Left forelimb (tissue), 1 donor: ENCODE data around the gene ACBD5.
"Not testable (repeated sequence)": the region's sequence is repeated elsewhere in the genome, so short reads cannot be mapped to it uniquely, and the experiment has no call there.

Experiments used
- DNase-seq: peaks from one replicate; pipeline ENCODE4 v3.0.0-alpha.2; 2018; ENCODE audit warnings: low spot score

ACBD5 gene, protein sequence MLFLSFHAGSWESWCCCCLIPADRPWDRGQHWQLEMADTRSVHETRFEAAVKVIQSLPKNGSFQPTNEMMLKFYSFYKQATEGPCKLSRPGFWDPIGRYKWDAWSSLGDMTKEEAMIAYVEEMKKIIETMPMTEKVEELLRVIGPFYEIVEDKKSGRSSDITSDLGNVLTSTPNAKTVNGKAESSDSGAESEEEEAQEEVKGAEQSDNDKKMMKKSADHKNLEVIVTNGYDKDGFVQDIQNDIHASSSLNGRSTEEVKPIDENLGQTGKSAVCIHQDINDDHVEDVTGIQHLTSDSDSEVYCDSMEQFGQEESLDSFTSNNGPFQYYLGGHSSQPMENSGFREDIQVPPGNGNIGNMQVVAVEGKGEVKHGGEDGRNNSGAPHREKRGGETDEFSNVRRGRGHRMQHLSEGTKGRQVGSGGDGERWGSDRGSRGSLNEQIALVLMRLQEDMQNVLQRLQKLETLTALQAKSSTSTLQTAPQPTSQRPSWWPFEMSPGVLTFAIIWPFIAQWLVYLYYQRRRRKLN

DNA sequence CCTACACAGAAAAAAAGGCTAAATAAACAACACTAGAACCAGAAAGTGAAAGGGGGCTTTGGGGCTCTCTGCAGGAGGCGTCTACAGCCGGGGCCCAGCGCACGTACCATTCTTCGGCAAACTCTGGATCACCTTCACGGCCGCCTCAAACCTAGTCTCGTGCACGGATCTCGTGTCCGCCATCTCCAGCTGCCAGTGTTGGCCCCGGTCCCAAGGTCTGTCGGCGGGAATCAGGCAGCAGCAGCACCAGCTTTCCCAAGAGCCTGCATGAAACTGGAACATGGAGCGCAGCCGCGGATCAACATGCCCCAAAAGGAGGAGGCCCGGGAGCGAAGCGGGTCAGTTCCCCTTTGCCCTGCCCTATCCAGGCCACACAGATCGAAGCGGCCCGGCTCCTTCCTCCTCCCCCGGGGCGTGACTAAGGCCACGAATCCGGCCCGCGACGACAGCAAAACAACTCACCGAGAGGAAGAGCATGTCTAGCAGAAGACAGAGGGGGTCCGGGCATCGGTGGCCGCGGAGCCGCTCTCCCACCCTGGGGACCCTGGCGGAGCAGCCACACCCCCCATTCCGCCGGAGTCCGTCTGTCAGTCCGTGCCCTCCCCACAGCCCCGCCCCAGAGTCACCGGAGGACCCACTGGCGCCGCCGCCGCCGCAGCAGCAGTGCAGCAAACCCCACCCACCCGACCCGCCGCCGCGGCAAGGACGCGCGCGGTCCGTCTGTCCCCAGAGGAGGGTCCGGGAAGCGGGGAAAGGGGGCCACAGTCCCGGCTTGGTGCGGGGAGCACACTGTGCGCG is at the start of gene ACBD5:
Gene ACBD5 (minus strand): TSS at position 586 of the 798 bp plus-strand sequence. CDS start 109 bp downstream, at position 477.
- DNase-seq = peak; percentile 87

DNA sequence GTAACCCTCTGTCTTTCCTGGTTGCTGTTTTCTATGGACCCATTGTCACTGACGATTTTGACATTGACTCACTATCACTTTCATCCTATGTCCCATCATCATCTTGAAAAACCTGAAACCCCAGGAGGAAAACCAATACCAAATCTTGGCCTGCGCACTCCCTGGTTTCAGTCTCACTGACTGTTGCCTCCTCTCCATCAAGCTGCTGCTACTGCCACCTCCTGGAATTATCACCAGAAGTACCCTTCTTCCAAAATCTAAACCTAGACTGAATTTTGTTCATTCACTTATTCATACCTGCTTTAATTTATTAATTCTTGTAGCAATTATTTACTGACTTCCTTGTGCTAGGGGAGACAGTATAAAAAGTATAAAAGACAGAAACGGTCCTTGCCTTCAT is 44.5 kb upstream of the ACBD5 start:
- no peak for DNase-seq

DNA sequence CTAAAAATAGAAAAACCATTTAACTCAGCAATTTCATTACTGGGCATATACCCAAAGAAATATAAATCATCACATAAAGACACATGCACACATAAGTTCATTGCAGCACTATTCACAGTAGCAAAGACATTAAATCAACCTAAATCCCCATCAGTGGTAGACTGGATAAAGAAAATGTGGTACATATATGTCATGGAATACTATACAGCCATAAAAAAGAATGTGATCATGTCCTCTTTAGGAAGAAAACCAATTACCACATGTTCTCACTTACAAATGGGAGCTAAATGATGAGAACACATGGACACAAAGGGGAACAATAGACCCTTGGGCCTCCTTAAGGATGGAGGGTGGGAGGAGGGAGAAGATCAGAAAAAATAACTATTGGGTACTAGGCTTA is 36.0 kb upstream of the ACBD5 start:
- no peak for DNase-seq

DNA sequence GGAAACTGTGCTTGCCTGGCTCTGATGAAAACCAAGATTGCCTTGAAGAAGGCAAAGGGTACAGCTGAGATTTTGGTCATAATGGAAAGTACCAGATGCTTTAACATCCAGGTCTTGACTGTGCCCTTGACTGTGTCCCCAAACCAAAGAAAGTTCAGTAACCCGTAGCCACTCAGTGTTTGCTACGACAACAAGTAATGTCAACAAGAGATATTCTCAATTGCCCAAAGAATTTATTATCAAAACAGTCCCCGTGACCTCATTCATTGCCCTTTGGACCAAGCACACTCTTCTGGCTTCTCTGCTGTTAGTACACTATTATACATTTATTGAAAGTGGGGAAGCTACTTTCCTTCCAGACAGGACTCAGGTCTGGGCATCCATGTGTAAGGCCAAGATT is 25.4 kb upstream of the ACBD5 start:
- DNase-seq = not testable (repeated sequence)

DNA sequence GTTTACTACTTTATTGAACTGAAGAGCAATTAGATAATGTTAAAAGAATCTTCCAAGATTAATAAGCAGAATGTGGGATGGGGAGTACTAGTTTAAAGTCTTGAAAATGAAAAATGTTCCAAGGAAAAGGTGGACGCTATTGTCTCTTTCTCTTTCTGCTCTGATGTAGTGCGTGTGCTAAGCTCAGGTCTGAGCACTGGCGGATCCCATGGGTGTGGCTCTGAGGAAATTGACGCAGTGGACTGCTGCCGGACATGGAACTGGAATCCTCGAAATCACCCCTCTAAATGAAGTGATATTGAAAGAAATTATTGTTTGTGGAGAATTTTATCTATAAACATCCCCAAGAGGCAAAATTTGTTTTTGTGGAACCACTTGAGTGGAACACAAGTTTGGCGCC is 22.2 kb upstream of the ACBD5 start:
- DNase-seq = not testable (repeated sequence)

DNA sequence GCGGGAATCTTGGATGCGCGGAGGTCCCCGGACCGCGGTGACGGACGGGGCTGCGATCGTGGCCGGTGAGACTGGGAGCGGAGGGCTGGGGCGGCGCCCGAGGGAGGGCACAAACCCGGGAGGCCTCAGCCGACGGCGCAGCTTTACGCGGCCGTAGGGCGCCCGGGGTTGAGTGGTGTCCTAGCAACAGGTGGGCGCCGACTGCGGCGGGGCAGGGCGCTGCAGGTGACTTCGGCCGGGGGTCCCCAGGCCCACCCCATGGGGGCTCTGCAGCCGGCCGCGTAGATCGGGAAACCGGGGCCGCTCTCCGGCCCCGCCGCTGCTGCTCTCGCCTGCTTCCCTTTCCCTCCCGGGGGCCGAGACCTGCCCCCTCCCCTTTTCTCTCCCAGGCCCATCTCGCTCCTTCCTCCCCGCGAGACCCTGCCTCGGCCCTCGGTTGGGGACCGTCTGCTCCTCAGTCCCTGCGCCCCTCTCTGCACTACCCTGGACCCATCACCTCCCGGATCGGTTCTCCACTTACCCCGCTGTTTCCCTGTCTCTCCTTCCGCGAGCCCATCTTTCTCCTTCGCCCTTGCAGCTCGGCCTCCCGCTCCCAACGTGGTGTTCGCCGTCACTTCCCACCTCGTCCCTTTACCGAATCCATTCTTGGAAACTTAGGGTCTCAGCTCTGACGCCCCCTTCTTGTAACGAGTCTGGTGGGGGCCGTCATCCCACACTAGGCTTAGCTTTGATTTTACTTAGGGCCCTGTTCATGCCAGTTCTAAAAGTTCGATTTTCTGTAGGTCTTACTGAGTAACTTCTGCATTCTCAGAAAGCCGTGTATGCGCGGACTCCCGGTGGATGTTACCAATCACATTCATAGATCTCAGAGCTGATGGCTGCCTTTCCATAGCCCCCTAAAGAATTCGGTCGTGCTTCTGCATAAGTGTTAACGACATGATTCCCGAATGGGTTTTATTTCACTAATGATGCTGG is 18.5 kb upstream of the ACBD5 start:
- no peak for DNase-seq

DNA sequence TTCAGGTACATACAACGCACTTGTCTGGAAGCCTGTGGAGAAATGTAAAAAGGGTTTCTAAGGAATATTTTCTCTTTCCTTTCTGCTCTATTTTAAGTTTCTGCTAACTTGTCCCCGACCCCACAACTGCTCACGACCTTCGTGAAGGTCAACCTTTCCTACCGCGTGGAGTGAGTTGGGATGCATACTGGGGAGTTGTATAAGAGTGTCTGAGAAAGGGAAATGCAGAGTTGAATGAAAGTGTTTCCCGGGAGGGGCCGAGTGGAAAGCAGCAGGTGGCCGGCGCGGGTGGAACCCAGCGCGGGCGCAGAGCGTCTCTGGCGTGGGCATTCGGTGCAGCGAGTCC is 17.9 kb upstream of the ACBD5 start:
- no peak for DNase-seq

DNA sequence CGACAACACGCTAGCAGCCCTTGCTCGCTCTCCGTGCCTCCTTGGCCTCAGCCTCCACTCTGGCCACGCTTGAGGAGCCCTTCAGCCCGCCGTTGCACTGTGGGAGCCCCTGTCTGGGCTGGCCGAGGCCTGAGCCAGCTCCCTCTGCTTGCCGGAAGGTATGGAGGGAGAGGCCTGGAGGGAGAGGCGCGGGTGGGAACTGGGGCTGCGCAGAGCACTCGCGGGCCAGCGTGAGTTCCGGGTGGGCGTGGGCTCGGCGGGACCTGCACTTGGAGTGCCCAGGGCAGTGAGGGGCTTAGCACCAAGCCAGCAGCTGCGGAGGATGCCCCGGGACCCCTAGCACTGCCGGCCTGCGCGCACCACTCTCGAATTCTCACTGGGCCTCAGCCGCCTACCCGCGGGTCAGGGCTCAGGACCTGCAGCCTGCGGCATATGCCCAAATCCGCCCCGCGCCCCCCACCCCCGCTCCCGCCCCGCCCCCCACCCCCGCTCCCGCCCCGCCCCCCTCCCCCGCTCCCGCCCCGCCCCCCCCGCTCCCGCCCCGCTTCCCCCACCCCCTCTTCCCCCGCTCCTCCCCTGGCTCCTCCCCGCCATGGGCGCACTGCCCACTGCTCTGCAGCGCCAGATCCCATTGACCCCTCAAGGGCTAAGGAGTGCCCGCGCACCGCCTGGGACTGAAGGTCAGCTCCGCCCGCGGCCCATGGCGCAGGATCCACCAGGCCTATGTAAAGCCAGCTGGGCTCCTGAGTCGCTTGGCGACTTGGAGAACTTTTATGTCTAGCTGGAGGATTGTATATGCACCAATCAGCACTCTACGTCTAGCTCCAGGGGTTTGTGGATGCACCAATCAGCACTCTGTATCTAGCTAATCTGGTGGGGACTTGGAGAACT is 15.9 kb upstream of the ACBD5 start:
- DNase-seq = no peak

DNA sequence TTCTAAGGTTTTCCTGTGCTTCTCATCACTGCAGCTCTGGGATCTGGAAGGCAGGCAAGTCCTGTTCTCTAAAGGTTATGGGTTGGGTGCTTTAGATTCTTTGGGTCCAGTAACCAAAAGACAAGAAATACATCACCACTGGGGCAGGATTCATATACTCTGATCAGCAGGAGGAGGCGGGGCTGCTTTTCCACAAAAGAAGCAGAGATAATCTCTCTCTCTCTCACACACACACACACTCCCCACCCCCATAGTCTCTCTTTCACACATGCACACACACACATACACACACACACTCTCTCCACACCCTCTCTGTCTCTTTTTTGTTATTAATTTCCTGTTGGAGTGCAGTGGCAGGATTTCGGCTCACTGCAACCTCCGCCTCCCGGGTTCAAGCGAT is 13.0 kb upstream of the ACBD5 start:
- DNase-seq = no peak

DNA sequence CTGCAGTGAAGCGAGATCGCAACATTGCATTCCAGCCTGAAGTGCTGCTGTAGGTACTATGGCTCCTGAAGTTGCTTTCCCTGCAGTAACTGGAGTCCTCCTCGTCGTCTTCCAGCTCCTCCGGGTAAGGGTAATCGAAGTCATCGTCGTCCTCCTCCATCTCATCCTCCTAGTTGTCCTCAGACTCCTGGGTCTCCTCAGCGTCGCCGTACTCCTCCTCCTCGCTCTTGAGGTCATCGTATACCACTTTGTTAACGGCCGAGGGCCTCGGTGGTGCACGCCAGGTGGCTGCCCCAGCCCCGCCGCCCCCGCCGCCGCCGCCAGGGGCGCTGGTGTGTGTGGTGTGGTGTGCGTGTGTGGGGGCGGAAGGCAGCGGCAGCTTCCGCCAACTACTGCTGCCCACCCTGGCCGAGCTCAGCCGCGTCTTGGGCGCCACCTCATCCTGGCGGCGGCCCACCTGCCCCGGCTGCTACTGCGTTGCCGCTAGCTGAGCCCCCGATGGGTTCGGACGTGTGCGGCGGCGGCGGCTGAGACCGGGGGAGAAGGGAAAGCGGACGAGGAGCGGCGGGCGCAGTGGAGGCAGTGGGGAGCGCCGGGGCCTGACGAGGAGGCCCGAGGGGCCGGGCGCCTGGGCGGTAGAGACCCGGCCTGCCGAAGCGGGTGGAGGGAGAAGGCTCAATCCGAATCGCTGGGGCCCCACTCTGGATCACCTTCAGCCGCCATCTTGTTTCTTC is 11.8 kb upstream of the ACBD5 start:
- peak; percentile 73 for DNase-seq

DNA sequence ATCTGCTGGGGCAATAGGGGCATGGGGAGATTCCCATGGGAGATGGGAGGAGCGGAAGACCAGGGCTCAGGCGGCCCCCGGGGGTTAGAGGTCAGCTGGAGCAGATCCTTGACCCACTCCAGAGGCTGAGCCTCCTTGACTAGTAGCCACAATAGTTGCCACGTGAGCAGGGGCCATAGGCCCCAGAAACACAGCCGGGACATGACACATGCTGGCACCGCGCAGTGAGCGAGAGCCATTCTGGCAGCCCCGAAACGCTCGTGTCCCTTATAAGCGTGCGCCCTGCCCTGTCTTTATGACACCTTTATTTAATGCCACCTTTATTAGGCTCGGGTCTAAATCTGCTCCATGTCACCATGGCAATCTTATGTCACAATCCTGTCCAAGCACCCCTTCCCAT is 11.0 kb upstream of the ACBD5 start:
- no peak for DNase-seq

DNA sequence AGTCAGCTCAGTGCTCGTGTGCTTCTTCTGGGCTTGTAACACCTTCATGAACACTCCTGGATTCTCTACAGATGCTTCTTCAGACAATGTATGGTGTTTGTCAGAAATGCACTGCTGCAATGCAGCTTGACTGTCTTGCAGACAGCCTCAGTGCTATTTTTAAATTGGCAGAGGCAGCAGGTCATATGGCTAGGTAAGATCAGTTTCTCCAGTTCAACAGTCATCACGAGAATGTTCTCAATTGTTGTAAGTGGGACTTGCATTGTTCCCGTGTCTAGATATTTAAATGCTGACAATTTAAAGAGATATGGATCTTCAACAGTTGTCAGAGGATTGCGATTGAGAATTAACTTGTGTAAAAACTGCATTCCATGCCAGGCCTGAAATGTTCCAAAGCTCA is 7.6 kb upstream of the ACBD5 start:
- DNase-seq = no peak

DNA sequence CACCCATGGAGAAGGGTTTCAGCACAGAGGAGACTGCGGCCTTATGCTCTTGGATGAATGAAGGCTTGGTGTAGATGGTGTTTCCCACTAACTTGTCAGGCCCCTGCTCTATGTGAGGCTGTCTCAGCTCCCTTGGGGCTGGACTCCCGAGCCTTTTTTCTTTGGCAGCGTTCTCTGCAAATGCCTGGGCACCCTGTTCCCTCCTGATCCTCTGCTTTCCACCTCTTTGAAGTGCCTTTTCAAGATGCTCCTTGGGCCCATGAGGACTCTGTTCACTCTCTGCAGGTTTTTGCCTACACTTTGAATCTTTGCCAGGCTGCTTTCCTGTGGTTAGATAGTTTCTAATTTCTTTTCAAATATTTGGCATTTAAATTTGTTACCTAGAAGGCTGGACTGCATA is 6.8 kb upstream of the ACBD5 start:
- DNase-seq = no peak

DNA sequence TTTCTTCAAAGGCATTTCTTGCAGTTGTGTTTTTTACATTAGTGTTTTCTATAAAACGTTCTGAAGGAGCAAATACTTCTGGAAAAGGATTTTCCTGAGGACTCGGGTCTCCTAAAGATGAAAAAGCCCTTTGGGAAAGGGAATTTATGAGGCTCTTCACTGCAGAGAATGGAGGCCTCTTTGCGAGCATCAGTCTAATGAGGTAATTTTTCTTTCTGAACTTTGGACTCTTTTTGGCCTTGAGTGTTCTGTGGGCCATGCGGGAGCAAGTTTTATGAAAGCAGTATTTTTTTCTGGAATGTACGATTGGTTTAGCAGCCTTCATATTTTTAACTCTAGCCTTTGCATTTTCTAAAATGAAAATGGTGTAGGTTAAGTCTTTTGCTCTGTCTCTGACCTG is 6.4 kb upstream of the ACBD5 start:
- DNase-seq = no peak

DNA sequence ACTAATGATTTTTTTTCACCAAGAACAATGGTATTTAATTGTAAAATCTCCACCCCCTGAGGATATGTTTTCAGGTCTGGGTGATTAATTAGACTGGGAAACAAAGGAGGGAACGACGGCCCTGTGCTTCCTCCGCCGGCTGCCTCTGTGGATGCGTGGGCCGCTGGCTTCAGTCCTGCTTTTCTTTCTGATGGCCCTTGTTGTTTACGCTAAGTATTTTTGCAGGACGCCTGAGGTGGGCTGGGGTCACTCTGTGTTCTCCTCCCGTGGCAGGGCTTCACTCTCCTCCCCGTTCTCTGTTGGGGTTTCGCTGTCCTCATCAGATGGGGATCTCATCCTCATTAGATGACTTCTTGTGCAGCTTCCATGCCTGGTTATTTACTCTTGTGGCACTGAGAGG is 5.2 kb upstream of the ACBD5 start:
- DNase-seq = no peak

DNA sequence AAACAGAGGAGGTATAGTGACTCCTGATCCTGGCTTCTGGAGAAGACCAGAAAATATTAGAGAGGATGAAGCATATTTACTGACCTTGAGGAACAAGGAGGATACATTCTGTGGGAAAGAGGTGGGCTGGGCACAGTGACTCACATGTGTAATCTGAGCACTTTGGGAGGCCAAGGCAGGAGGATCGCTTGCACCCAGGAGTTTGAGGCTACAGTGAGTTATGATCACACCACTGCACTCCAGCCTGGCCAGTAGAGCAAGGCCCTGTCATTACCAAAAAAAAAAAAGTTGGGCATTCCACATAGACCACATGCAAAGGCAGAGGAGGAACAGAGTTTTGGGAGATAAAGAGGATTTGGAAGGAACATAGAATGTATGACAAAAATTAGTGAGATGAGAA is 4.4 kb upstream of the ACBD5 start:
- DNase-seq = no peak

DNA sequence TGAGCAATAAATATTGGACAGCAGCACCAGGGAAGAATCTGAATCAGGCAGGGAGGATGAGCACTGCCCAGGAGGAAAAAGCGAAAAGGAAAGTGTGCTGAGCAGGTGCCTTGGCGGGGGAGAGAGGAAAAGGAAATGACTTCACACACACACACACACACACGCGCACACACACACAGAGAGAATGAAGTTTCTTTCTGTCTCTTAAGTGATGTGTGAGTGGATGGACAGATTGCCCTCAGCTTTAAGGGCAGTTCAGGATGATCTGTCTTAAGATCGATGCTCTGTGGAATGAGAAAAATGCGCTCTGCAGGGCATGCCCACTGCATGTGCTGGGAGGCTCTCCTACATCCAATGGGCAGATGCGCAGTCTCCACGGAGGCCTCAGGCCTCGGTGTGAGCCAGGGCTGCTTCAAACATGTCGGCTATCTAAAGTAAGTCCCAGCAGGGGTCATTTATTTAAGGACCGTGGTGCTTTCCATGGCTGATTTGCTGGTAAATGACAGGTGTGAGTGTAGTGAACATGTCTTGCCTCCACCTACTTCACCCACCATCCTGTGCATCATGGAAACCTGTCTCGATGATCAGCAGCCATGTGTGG is 2.5 kb upstream of the ACBD5 start:
- peak; percentile 72 for DNase-seq

DNA sequence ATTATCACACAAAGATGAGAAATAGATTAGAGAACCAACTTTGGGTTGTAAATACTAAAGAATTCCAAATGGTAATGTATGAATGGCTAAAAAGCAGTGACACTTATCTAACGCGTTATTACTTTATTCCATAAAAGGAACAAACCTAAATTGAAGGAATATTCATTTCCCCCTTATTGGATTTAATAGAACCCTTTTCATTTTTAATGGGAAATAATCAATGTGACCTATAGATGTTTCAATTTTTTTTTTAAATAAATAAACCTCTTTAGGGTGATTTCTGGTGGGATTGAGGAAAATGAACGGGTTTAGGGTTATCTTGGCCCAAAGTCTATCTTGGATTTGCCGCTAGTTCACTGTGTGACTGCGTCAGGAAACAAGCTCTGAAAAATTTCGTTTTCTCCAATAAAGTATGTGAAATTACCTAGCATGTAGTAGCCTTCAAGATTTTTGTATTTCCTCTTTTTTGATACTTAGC is 1.9 kb upstream of the ACBD5 start:
- no peak for DNase-seq

DNA sequence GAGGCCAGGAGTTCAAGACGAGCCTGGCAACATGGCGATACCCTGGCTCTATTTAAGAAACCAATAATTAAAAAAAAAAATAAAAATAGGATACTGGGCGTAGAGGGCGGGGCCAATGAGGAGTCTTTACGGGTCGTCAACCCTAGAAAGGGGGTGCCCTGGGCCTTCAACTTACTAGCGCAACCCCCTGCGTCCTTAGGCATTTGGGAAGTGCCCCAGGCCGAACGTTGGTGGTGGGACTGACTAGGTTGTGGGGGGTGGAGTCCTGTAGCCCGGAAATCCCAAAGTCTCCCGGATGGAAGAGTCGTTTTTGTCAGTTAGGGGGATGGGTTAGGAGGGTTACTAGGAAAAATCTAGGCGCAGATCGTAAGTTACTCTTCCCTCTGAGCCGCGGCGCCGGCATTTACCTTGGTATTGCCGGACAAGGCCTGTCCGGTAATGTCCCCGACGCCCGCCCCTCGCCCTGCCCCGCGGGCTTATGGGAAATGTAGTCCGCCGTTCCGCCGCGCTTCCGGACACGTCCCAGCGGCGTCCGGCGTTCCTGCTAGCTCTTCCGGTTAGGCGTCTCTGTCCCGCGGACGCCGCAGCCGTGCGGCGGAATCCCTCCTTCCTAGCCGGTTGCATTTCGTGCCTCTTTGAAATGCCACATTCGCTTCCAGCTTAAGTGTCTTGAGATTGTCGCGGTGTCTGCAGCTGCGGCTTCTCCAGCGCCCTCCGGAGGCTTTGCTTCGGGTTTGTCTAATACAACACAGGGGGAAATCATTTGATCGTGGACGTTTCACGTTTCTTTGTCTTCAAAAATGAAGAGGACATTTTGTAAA is 1.3 kb upstream of the ACBD5 start:
- DNase-seq = peak; percentile 96
